ENCODE data around the gene PNISR.
"Not testable (repeated sequence)": the region's sequence is repeated elsewhere in the genome, so short reads cannot be mapped to it uniquely, and the experiment has no call there.

Gene PNISR, protein sequence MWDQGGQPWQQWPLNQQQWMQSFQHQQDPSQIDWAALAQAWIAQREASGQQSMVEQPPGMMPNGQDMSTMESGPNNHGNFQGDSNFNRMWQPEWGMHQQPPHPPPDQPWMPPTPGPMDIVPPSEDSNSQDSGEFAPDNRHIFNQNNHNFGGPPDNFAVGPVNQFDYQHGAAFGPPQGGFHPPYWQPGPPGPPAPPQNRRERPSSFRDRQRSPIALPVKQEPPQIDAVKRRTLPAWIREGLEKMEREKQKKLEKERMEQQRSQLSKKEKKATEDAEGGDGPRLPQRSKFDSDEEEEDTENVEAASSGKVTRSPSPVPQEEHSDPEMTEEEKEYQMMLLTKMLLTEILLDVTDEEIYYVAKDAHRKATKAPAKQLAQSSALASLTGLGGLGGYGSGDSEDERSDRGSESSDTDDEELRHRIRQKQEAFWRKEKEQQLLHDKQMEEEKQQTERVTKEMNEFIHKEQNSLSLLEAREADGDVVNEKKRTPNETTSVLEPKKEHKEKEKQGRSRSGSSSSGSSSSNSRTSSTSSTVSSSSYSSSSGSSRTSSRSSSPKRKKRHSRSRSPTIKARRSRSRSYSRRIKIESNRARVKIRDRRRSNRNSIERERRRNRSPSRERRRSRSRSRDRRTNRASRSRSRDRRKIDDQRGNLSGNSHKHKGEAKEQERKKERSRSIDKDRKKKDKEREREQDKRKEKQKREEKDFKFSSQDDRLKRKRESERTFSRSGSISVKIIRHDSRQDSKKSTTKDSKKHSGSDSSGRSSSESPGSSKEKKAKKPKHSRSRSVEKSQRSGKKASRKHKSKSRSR

DNA sequence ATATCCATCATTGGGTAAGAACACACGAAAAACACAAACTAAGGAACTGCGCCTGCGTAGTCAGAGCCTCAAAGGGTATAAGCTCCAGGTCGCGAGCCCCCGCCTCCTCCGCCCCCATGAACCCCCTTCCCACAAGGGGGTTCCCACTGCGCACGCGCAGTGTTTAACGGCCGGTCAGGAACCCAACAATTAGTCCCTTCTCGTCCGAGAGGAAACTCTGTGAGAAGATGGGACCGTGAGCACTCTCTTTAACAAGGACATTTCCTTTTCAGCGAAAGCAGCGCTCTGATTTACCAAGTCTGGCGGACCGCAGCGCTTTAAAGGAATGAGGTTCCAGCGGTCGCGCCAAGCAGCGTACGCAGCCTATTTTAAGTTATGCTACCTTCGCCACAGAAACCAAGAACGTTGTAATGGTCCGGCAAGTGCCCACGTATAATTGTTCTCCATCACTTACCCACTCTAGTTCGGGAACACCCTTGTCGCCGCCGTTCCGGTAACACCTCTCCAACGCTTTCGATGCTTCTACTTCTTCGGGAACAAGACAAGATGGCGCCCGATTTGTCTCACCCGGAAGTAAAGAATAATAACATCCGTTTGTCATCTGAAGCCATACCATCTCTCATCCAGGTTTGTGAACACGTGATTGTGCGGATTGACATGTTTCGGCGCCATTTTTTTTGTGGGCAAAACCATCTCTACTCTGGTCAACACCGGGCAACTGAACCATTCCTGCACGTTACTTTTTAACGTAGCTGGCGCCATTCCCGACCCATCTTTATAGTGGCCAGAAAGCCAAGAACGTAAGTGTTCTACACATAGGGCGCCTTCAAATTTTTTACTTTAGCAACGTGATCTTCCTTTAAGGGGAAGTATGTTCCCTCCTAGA, at the start of gene PNISR:
PNISR (minus strand) TSS at position 548 of the 886 bp plus-strand sequence. CDS start 10,649 bp downstream, outside the sequence.
- DNase-seq = peak; percentile 95

DNA sequence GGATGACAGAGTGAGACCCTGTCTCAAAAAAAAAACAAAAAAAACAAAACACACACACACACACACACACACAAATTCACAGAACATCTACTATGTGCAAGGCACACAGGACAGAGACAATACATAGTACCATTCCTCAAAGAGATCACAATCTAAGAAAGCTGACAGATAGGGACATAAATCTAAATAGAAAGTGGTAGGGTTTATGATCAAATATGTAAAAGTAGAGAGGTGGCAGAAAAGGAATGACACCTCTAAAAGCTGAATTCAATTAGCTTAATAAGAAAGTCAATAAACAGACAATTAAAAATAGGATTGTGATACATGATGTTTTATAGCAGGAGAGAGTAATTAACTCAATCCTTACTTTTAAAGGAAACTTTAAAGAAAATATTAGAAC, 48.6 kb upstream of the PNISR start:
- no peak for DNase-seq

DNA sequence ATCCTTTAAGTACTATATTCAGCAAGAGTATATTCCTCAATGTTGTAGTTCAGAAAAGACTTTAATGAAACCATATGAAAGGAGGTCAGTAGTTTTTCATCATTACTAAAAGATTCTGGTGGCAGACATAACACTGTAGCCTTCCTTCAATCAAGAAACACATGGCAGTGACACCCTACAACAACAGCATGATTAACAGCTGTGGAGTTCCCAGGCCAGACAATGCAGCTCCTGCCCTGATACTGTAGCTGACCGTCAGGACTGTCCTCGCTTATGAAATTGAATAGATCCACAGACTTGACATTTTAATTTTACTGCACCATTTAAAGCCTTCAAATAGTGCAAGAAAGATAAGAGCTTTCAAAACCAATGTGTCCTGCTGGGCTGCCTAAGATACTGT, 46.5 kb upstream of the PNISR start:
- no peak for DNase-seq

DNA sequence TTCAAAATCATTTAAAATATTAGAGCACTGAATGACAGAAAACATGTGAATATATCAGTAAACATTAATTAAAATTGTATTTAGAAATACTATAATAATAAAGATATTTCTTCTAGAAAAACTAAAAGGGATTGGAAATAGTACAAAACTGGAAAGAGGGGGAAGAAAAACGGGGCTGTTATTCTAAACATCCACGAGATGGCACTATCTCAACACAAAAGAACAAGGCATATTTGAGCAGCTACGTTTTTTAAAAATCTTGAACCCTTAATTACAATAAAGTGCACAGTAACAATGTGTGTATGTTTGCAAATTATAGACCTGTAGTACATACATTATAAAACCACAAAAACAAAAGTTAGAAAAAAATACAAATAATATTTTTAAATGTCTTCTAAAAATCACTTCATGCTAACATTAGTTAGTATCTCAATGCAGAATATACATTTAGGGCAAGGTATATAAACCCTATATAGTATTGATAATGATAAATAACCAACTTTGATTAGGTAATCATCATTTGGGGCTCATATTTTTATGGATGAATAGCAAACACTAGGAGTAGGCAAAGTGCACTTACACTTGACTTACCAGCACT, 42.5 kb upstream of the PNISR start:
- no peak for DNase-seq

DNA sequence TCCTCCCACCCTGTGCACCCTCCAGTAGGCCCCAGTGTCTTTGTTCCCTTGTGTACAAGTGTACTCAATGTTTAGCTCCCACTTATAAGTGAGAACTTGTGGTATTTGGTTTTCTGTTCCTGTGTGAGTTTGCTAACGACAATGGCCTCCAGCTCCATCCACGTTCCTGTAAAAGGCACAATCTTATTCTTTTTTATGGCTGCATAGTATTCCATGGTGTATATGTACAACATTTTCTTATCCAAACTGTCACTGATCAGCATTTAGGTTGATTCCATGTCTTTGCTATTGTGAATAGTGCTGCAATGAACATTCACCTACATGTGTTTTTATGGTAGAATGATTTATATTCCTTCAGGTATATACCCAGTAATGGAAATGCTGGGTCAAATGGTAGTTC, 34.0 kb upstream of the PNISR start:
- DNase-seq = not testable (repeated sequence)

DNA sequence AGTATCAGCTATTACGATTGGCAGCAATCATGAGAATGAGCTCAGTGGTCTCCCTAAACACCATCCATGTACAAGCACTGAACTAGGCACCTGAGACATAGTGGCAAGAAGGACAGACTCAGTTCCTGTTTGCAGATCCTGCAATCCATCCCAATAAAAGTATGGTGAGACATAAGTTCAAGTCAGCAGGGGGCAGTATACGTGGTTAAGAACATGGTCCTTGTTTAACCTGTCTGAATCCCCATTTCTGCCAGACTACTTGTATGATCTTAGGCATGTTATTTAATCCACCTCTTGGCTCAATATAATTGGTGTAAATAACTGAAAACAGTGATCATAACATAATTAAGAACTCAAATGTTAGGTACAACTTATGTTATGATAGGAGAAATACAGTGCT, 33.2 kb upstream of the PNISR start:
- no peak for DNase-seq

DNA sequence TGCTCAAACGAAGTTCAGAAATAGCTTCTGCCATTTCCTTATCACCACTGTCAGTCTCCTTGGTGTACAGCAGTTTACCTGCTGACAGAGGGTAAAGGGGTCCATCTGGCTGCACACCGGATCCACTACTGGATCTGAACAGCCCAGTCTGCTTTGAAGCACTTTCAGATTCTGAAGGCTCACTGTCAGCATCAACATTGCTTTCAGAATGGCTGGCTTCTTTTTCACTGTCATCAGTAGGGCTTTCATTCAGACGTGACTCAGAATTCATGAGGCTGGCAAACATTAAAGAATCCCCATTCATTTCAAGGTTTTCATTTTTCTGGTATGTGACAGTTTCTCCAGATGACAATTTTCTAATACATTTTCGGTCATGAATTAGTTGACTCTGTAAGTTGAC, 21.0 kb upstream of the PNISR start:
- no peak for DNase-seq

DNA sequence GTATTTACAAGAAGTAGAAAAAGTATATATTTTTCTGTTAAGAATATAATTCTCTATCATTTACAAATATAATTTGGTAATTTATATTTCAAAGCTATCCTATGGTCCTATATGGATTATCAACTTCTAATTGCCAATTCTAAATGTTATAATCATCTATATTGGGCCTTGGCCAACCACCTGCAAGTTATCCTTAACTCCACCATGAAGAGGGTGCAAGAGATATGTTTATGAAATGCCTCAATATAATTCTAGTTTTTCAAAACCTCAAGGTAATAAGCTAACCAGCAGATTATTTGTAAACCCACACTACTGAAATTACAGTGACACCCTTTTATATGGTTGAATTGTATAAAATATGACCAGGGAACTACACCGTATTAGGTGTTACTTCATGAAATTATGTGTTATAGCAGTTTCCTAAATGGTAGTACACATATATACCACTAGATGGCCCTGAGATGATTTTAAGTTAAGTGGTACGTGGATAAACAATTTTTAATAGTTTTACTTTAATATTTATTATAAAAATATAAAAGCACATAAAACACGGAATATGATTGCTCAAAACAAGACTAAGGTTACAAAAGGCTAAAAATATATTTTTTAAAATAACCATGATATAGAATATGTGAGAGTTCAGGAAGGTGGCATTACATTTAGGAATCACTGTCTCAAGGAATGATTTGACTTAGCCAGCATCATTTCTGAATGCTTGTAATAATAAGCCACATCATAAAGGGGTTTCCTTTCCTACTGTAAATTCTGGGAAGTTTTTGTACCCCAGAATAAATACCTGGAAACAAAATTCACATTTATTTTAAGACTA, 9.8 kb upstream of the PNISR start:
- no peak for DNase-seq

DNA sequence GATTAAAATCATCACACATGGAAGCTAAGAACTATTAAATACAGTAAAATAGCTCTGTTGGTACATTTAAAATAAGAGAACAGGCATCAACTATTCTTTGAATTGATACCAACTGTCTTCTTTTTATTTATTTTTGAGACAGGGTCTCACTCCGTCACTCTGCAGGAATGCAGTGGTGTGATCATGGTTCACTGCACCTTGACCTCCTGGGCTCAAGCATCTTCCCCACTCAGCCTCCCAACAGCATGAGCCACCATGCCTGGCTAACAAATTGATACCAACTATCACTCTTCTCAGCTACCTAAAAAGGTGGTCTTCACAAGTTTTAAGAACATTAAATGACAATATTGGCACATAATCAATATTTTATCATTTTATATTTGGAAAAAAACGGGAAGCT, 7.8 kb upstream of the PNISR start:
- no peak for DNase-seq

DNA sequence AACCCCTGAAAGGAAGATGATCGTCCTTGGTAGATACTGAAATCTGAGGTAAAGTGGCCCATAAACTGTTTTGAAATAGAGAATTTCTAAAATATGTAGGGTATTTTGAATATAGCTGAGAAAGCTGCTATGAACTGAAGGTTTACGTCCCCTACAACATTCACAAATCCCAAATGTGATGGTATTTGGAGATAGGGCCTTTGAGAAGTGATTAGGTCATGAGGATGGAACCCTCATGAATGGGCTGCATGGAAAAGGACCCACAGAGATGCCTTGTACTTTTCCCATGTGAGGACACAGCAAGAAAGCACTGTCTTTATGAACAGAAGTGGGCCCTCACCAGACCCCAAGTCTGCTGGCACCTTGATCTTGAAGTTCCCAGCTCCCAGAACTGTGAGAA, 6.8 kb upstream of the PNISR start:
- DNase-seq = no peak

DNA sequence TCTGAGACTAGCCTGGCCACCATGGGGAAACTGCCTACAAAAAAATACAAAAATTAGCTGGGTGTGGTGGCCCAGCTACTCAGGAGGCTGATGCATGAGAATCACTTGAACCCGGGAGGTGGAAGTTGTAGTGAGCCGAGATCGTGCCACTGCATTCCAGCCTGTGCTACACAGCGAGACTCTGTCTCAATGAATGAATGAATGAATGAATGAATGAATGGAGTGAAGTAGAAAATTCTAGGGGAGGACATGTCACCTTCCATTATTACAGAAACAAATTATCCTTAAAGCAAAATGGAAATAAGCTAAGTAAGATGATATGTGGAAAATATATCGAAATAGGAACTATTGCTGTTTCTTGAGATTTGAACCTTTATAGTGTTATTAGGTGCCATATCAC, 2.9 kb upstream of the PNISR start:
- DNase-seq = no peak

DNA sequence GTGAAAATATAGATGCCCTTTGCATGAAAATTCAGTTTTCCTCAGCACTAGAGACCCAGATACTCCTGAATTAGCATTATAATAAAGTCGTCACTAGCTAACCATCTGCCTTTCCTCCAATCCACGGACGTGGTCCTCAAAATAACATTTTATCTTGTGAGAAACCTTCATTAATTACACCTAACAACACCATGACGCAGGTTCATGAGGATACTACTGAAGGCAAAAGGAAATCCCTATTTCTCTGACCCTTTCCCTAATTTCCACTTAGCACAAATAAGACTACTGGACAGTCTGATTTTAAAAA, 1.3 kb upstream of the PNISR start:
- no peak for DNase-seq

DNA sequence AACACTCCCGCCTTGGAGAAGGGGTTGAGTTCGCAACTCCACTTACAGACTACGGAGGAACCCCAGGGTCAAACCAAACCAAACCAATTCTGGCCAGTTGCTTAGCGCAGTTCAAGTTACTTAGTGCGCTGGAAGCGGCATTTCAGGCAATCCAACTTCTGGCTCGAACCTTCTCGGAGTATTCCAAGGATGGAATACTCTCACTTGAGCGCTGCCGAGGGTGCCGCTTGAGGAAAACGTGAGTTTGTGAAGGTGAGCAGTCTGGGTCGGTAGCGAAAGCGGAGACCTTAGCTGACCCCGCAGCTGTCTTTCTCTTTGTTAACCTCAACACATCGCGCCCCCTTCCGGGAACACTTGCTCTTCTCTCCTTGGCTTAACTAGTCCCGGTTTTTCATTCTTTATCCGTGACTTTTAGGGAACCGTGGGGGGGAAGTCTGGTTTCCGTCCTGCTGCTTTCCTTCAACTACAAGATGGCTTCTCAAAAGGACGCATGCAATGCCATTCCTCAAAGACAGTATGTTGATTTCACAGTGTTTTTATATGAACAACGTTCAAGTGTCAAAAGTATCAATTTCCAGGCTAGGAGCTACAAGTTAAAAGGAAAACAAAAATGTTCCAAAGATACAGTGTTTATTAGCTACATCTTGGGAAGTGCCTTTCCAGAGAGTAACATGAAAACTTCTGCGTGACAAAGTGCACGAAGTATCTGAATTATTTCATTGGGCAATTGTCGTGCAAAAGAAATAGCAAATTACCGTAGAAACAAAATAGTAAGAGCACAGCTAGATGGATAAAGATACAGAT, 741 bp upstream of the PNISR start:
- DNase-seq = peak; percentile 90

DNA sequence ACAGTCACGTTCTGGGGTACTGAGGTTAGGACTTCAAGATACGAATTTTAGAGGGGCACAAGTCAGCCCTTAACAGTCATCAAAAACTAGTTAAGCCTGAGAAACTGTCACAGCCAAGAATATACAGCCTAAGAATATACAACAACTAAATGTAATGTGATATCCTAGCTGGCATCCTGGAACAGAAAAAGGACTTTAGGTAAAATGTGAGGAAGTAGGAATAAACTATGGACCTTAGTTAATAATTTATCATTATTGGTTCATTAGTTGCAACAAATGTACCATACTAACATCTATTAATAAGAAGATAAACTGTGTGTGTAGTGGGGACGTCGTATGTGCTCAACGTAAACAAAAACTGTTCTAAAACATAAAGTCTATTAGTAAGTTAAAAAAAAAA, 1.1 kb downstream of the PNISR start:
- no peak for DNase-seq

DNA sequence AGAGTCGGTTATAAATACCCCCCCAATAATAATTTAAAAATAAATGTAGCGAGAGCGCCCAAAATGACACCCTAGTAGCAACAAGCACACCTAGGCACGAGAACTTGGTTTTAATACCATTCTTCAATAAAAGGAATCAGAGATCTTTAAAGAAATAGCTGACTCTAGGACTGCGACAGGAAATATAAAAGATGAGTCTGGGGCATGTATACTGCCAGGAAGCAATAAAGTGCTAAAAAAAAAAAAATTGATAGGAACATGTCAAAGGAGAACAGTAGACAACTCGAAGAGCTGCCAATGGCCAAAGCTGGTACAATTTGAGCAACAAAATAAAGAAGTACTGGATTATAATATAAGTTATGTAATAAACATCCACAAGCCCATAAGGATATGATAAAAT, 2.2 kb downstream of the PNISR start:
- DNase-seq = no peak

DNA sequence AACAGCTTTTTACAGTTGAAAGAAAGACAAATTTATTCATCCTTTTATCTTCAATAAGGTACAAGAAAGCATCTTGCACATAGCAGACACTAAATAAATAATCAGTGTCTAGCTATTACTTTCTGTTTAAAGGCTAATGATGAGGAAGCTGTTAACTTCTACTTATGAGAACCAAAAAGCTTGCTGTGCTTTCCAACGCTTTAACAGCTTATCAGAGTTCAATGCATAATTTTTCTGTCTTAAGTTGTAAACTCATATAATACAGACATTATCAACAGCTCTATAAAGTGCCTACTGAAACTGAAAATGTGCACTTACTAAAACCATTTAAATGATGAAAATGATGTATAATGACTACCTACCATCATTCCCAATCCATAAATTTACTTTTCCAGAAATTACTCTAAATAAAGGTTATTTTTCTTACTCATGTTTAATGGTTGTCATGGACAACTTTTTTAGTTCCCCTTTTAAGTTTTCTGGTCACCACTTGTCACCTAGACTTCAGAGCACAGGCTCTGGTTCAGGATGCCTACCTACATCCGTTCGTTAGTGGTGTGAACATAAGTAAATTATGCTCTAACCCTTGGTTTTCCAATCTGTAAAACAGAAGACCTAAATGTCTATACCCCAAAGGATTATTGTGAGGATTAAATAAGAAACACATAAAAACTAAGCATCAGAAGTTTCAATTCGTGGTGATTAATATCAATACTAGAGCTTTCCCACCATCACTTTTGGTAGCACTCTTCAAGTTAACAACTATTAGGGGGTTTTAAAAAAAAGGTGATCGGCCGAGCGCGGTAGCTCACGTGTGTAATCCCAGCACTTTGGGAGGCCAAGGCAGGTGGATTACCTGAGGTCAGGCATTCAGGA, 8.0 kb downstream of the PNISR start:
- no peak for DNase-seq

DNA sequence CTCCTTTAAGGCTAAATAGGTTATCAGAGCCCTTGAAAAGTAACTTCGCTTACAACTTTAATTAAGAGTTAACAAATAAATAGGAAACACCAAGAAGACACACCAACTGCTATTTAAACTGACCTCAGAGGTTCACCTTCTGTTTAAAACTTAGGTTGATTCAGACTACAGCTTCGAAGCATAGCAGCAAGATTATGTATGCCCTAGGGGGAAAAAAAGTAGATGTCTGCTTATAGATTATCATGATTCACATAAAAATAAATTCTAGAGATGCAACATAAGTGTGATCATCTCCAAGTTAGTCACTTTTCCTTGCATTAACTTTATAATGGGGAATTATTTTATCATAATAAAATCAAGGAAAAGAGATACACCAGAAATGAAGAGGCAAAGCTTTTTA, 8.9 kb downstream of the PNISR start:
- no peak for DNase-seq

DNA sequence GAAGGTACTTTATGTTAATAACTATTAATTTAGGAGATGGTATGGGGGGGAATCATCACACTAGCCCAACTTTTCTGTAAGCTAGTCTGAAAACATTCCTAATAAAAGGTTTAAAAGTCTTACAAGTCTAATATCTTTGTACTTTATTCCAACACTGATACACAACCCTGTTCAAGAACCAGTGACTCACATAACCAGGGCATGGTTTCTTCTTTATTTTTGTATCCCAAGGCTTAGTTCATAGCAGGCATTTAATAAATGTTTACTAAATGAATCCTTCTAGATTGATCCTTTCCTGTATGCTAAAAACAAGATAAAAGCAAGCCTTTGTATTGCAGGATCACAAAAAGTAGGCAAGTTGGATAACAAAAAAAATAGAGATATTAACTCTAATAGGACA, 9.7 kb downstream of the PNISR start:
- DNase-seq = no peak

DNA sequence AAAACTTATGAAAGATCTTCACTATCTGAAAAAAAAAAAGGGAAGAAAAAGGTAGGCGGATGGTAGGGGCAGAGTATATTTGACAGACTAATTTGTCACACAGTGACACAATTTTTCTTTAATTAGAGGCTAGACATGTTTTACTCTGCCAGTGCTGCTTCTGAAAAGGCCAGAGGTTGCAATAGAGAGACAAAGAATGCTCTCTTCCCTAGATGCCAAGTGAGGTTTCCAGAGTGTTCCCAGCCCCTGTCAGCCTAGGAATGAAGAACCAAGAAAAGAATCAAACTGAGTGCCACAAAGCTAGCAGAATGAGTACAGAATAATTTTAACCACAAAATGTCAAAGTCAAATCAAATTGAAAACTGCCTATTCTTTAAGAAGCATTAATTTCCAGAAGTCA, 13.0 kb downstream of the PNISR start:
- DNase-seq = no peak

DNA sequence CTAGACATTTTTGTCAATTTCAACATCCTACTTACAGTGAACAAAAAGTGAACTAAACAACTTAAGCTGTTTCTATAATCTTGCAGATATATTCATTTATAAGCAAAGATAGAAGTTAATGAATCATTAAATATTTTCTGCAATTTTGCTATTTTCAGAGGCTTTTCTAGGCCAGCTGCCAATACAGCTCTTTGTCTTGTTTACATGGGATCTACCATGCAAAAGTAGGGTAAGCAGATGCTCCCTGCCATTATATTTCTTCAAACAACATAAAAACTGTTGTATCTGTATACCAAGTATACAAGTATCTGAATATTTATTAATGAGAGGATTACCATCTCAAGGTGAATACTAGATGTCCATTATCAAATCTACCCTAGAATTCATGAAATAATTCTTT, 15.4 kb downstream of the PNISR start:
- no peak for DNase-seq
